ENCODE data around the gene AK5.
A peak's percentile ranks its signal among the peaks of the same experiment; 100 is the strongest.

Gene AK5

GRCh38 chr1:77250126-77250525 is 31.7 kb upstream of the AK5 start:
- H3K4me3 ChIP-seq (replicated peaks in 1 of 2; ENCODE audit: low read depth in 2 of 2, low read length in 2 of 2): no peak overlapping the region
- TF ChIP-seq CTCF (IDR thresholded peaks at IDR 0.05; ENCODE audit: low read depth, low read length): no peak
- DNase-seq (ENCODE audit: low read depth in 2 of 2): no peak

GRCh38 chr1:77253211-77253610 is 28.6 kb upstream of the AK5 start:
- H3K4me3 ChIP-seq (replicated peaks in 1 of 2; ENCODE audit: low read depth in 2 of 2, low read length in 2 of 2): no peak overlapping the region
- TF ChIP-seq CTCF (IDR thresholded peaks at IDR 0.05; ENCODE audit: low read depth, low read length): no peak
- no peak for DNase-seq (ENCODE audit: low read depth in 2 of 2)

- no peak overlapping the region for H3K4me3 ChIP-seq (replicated peaks in 1 of 2; ENCODE audit: low read depth in 2 of 2, low read length in 2 of 2)
- no peak for TF ChIP-seq CTCF (IDR thresholded peaks at IDR 0.05; ENCODE audit: low read depth, low read length)
- no peak for DNase-seq (ENCODE audit: low read depth in 2 of 2)
Observed at GRCh38 chr1:77263708-77264107, 18.1 kb upstream of the AK5 start.

- TF ChIP-seq CTCF (IDR thresholded peaks at IDR 0.05; ENCODE audit: low read depth, low read length): no peak
- H3K4me3 ChIP-seq (replicated peaks in 1 of 2; ENCODE audit: low read depth in 2 of 2, low read length in 2 of 2): no peak overlapping the region
- DNase-seq (ENCODE audit: low read depth in 2 of 2): no peak
Observed at GRCh38 chr1:77265180-77265579, 16.6 kb upstream of the AK5 start.

- DNase-seq (ENCODE audit: low read depth in 2 of 2): no peak
Observed at GRCh38 chr1:77267035-77267434, 14.8 kb upstream of the AK5 start.

GRCh38 chr1:77271852-77272580 is 9.8 kb upstream of the AK5 start:
- DNase-seq (ENCODE audit: low read depth in 2 of 2): peak; percentile 54 to 73

More at GRCh38 chr1:77267035-77267434, 14.8 kb upstream of the AK5 start:
- H3K4me3 ChIP-seq (replicated peaks in 1 of 2; ENCODE audit: low read depth in 2 of 2, low read length in 2 of 2): no peak overlapping the region
- TF ChIP-seq CTCF (IDR thresholded peaks at IDR 0.05; ENCODE audit: low read depth, low read length): no peak

More at GRCh38 chr1:77271852-77272580, 9.8 kb upstream of the AK5 start:
- no peak overlapping the region for H3K4me3 ChIP-seq (replicated peaks in 1 of 2; ENCODE audit: low read depth in 2 of 2, low read length in 2 of 2)
- no peak for TF ChIP-seq CTCF (IDR thresholded peaks at IDR 0.05; ENCODE audit: low read depth, low read length)
